Neural cell (in vitro differentiated cells): ENCODE data around the gene TMEM196. TPM values are rescaled to one million over a fixed set of nuclear protein-coding genes. Genes with fewer than 3 reads are reported as not detected.

Experiments used
- H2AFZ ChIP-seq: fragments of 200-600, 300-800 bp; sonication (generic), shearing (Covaris generic); 2 replicates; pipeline ENCODE4 v1.6.0; 2014; ENCODE audit warnings: low read depth, mild to moderate bottlenecking, antibody characterized with exemption, low read length, moderate library complexity
- H3F3A ChIP-seq: fragments of 200-600 bp; shearing (Covaris generic); 2 replicates; pipeline ENCODE4 v1.6.1; 2016; ENCODE audit warnings: mild to moderate bottlenecking, moderate library complexity, mixed read lengths, antibody characterized with exemption, low read length; ENCODE audit not compliant: insufficient read depth, poor library complexity, severe bottlenecking
- H3K27ac ChIP-seq: fragments of 200-600, 300-800 bp; sonication (generic), shearing (Covaris generic); 2 replicates; pipeline ENCODE4 v1.5.1; 2014; ENCODE audit warnings: mild to moderate bottlenecking, low read length, moderate library complexity
- H3K27me3 ChIP-seq: fragments of 300-800, 200-600 bp; sonication (generic), shearing (Covaris generic); 2 replicates; pipeline ENCODE4 v1.6.0; 2014; ENCODE audit warnings: mild to moderate bottlenecking, low read depth, low read length, moderate library complexity; ENCODE audit not compliant: insufficient read depth
- H3K36me3 ChIP-seq: fragments of 300-800, 200-600 bp; sonication (generic), shearing (Covaris generic); 2 replicates; pipeline ENCODE4 v1.5.1; 2014; ENCODE audit warnings: mild to moderate bottlenecking, antibody characterized with exemption, low read length, moderate library complexity; ENCODE audit not compliant: insufficient read depth
- H3K4me2 ChIP-seq: fragments of 300-800, 200-600 bp; sonication (generic), shearing (Covaris generic); 2 replicates; pipeline ENCODE4 v1.6.0; 2014; ENCODE audit warnings: mild to moderate bottlenecking, low read length
- H3K4me3 ChIP-seq: fragments of 300-800, 200-600 bp; sonication (generic), shearing (Covaris generic); 2 replicates; pipeline ENCODE4 v1.5.1; 2014; ENCODE audit warnings: mild to moderate bottlenecking, low read length, moderate library complexity
- H3K79me2 ChIP-seq: fragments of 200-600 bp; shearing (Covaris generic); replicated peaks from 2 replicates; pipeline ENCODE4 v1.6.0; 2014; ENCODE audit warnings: mild to moderate bottlenecking, low read length, moderate library complexity; ENCODE audit not compliant: insufficient read depth
- H3K9ac ChIP-seq: fragments of 300-800, 200-600 bp; sonication (generic), shearing (Covaris generic); 2 replicates; pipeline ENCODE4 v1.6.1; 2016; ENCODE audit warnings: mild to moderate bottlenecking, low read length, mixed read lengths
- H3K9me2 ChIP-seq: fragments of 200-600 bp; shearing (Covaris generic); 2 replicates; pipeline ENCODE4 v1.6.1; 2016; ENCODE audit warnings: mild to moderate bottlenecking, low read length, mixed read lengths; ENCODE audit not compliant: insufficient read depth
- H3K9me3 ChIP-seq: fragments of 200-600, 300-800 bp; sonication (generic), shearing (Covaris generic); 2 replicates; pipeline ENCODE4 v1.6.1; 2016; ENCODE audit warnings: mild to moderate bottlenecking, mixed run types, low read length, moderate library complexity, mixed read lengths
- H4K20me1 ChIP-seq: fragments of 200-600 bp; shearing (Covaris generic); 2 replicates; pipeline ENCODE4 v1.6.1; 2016; ENCODE audit warnings: mild to moderate bottlenecking, mixed run types; ENCODE audit not compliant: insufficient read depth
- CTCF ChIP-seq: fragments of 450-650 bp; IDR thresholded peaks from 2 replicates; pipeline ENCODE4 v1.5.1; 2014; ENCODE audit warnings: antibody characterized with exemption, mild to moderate bottlenecking, moderate library complexity; ENCODE audit not compliant: poor library complexity, severe bottlenecking
- EP300 ChIP-seq: fragments of 450-650 bp; conservative IDR thresholded peaks from 2 replicates; pipeline ENCODE4 v1.6.1; 2014; ENCODE audit warnings: antibody characterized with exemption, mild to moderate bottlenecking, moderate library complexity; ENCODE audit not compliant: poor library complexity, severe bottlenecking
- EZH2 ChIP-seq: fragments of 200-600, 300-800 bp; shearing (Covaris generic), sonication (generic); IDR thresholded peaks from 2 replicates; pipeline ENCODE4 v1.6.1; 2014; ENCODE audit warnings: antibody characterized with exemption, low read length, borderline replicate concordance, mild to moderate bottlenecking; ENCODE audit not compliant: insufficient read depth, poor library complexity, severe bottlenecking
- MXI1 ChIP-seq: fragments of 450-650 bp; conservative IDR thresholded peaks from 2 replicates; pipeline ENCODE4 v1.6.1; 2014; ENCODE audit warnings: antibody characterized with exemption, mild to moderate bottlenecking; ENCODE audit not compliant: poor library complexity, severe bottlenecking
- POLR2AphosphoS5 ChIP-seq: IDR thresholded peaks from 2 replicates; pipeline ENCODE4 v1.6.1; 2012
- RAD21 ChIP-seq: fragments of 450-650 bp; conservative IDR thresholded peaks from 2 replicates; pipeline ENCODE4 v1.6.1; 2014; ENCODE audit warnings: antibody characterized with exemption, mild to moderate bottlenecking, moderate library complexity
- REST ChIP-seq: IDR thresholded peaks from 2 replicates; pipeline ENCODE4 v1.6.1; 2012; ENCODE audit warnings: borderline replicate concordance
- SMC3 ChIP-seq: fragments of 450-650 bp; conservative IDR thresholded peaks from 2 replicates; pipeline ENCODE4 v1.6.1; 2014; ENCODE audit warnings: antibody characterized with exemption, mild to moderate bottlenecking, moderate library complexity; ENCODE audit not compliant: poor library complexity
- TAF1 ChIP-seq: IDR thresholded peaks from 2 replicates; pipeline ENCODE4 v1.6.1; 2012; ENCODE audit warnings: low read depth
- polyA plus RNA-seq: library from polyadenylated mRNA; depleted of rRNA; stranded (reverse); fragments of >200 nt; gene quantifications from 2 replicates; pipeline ENCODE4 v1.2.3, GENCODE V29; 2014

The TMEM196 gene
- polyA plus RNA-seq, 1 donor from 2014 or later, result 35.7 TPM

GRCh38 chr7:19701471-19701870 is 71.9 kb downstream of the TMEM196 start:
- no peak overlapping the region for H2AFZ ChIP-seq
- no peaks in the 10 kb centered on the region for H3K9me3 ChIP-seq
- H3K27ac ChIP-seq, result no peak overlapping the region
- peaks cover 12% of the 10 kb centered on the region for H3K79me2 ChIP-seq
- H3K27me3 ChIP-seq, result no peaks in the 10 kb centered on the region
- no peak overlapping the region for H3K9ac ChIP-seq
- no peak overlapping the region for H3K4me3 ChIP-seq
- H3K36me3 ChIP-seq, result peaks cover 5% of the 10 kb centered on the region
- H3K9me2 ChIP-seq, result no peaks in the 10 kb centered on the region
- H3K4me2 ChIP-seq, result no peak overlapping the region
- no peaks in the 10 kb centered on the region for H4K20me1 ChIP-seq
- no peak for TF ChIP-seq CTCF
- no peak for TF ChIP-seq POLR2AphosphoS5
- no peak for TF ChIP-seq MXI1
- no peak for TF ChIP-seq EZH2
- no peak for TF ChIP-seq SMC3
- TF ChIP-seq REST, result no peak
- TF ChIP-seq RAD21, result no peak
- no peak for TF ChIP-seq TAF1
- TF ChIP-seq EP300, result no peak
- no peaks in the 10 kb centered on the region for H3F3A ChIP-seq

DNA sequence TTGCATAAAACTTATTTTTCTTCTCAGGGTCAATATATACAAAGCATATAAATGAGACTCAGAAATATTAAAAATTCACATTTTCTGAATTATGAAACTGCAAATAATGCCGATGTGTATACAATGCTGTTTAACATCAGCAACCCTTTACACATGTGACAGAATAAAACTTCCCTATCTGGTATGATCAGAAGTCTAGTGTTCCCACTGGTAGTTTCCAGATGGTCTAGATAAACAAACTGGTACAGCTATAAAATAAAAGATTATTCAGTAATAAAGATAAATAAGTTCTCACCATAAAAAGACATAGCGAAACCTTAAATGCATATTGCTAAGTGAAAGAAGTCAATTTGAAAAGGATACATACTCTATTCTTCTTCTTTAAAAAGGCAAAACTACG is 72.5 kb downstream of the TMEM196 start:
- H3K27me3 ChIP-seq, result no peaks in the 10 kb centered on the region
- no peaks in the 10 kb centered on the region for H3K9me2 ChIP-seq
- peaks cover 6% of the 10 kb centered on the region for H3K79me2 ChIP-seq
- H3K27ac ChIP-seq, result no peak overlapping the region
- H3K4me2 ChIP-seq, result no peak overlapping the region
- TF ChIP-seq POLR2AphosphoS5, result no peak
- TF ChIP-seq EP300, result no peak
- TF ChIP-seq CTCF, result no peak
- H4K20me1 ChIP-seq, result no peaks in the 10 kb centered on the region
- H3K9ac ChIP-seq, result no peak overlapping the region
- H3K4me3 ChIP-seq, result no peak overlapping the region
- H2AFZ ChIP-seq, result no peak overlapping the region
- no peaks in the 10 kb centered on the region for H3K9me3 ChIP-seq
- no peaks in the 10 kb centered on the region for H3F3A ChIP-seq
- peaks cover 5% of the 10 kb centered on the region for H3K36me3 ChIP-seq
